Activated CD8-positive, alpha-beta memory T cell treated with anti-CD3 and anti-CD28 coated beads for 24 hours (primary cell): ENCODE measurements around the gene TXN2.

Source experiments
- DNase-seq: peaks from one replicate; pipeline ENCODE4 v3.0.0-alpha.2; 2020

The TXN2 gene

GRCh38 chr22:36480941-36481392 lies 473 bp downstream of the TXN2 start:
- no peak for DNase-seq

- DNase-seq, result no peak
Observed at GRCh38 chr22:36478966-36479365, 2.5 kb downstream of the TXN2 start.

GRCh38 chr22:36475341-36475740 lies 6.1 kb downstream of the TXN2 start:
- DNase-seq, result no peak

- no peak for DNase-seq
Observed at GRCh38 chr22:36472689-36473088, 8.8 kb downstream of the TXN2 start.

- no peak for DNase-seq
Observed at GRCh38 chr22:36471341-36471821, 10.1 kb downstream of the TXN2 start.

- DNase-seq, result no peak
Observed at GRCh38 chr22:36470994-36471331, 10.5 kb downstream of the TXN2 start.

- DNase-seq, result peak; percentile 88
Observed at GRCh38 chr22:36470162-36470993, 11.1 kb downstream of the TXN2 start.

GRCh38 chr22:36469094-36469710 lies 12.2 kb downstream of the TXN2 start:
- no peak for DNase-seq

GRCh38 chr22:36467946-36468345 lies 13.5 kb downstream of the TXN2 start:
- DNase-seq, result no peak

- DNase-seq, result no peak
Observed at GRCh38 chr22:36467042-36467810, 14.2 kb downstream of the TXN2 start.

GRCh38 chr22:36466258-36466657 lies 15.2 kb downstream of the TXN2 start:
- no peak for DNase-seq

GRCh38 chr22:36465232-36466021 lies 16.0 kb downstream of the TXN2 start:
- no peak for DNase-seq

GRCh38 chr22:36464715-36465231 lies 16.7 kb downstream of the TXN2 start:
- DNase-seq, result no peak

GRCh38 chr22:36463783-36464184 lies 17.7 kb downstream of the TXN2 start:
- DNase-seq, result no peak

GRCh38 chr22:36461665-36462649 lies 19.5 kb downstream of the TXN2 start:
- no peak for DNase-seq

GRCh38 chr22:36460202-36460601 lies 21.2 kb downstream of the TXN2 start:
- DNase-seq, result no peak

- no peak for DNase-seq
Observed at GRCh38 chr22:36457688-36458450, 23.6 kb downstream of the TXN2 start.

- no peak for DNase-seq
Observed at GRCh38 chr22:36456464-36456845, 25.0 kb downstream of the TXN2 start.

- DNase-seq, result no peak
Observed at GRCh38 chr22:36455571-36456463, 25.6 kb downstream of the TXN2 start.
